Brain microvascular endothelial cell (primary cell): ENCODE data around the gene CRNKL1.

Experiments
- DNase-seq: peaks from one replicate; pipeline ENCODE4 v3.0.0-alpha.2; 2020
- H3K27ac ChIP-seq: fragments of 250-450 bp; sonication (Bioruptor Pico); 2 replicates; pipeline ENCODE4 v1.5.1; 2020; ENCODE audit warnings: mild to moderate bottlenecking, moderate library complexity
- H3K27me3 ChIP-seq: fragments of 250-450 bp; sonication (Bioruptor Pico); replicated peaks from 2 replicates; pipeline ENCODE4 v1.5.1; 2020; ENCODE audit warnings: mild to moderate bottlenecking
- H3K36me3 ChIP-seq: fragments of 250-450 bp; sonication (Bioruptor Pico); replicated peaks from 2 replicates; pipeline ENCODE4 v1.5.1; 2020; ENCODE audit warnings: mild to moderate bottlenecking
- H3K4me3 ChIP-seq: 2 replicates; pipeline ENCODE4 v1.5.1; 2011; ENCODE audit warnings: low read depth, mild to moderate bottlenecking, control low read depth, low read length, moderate library complexity
- CTCF ChIP-seq: IDR thresholded peaks from 2 replicates; pipeline ENCODE4 v1.5.1; 2011; ENCODE audit warnings: low read depth, mild to moderate bottlenecking, moderate library complexity, low read length, control low read depth, inconsistent platforms; ENCODE audit errors: missing control alignments
- in situ Hi-C: cut with HindIII; loops from 2 replicates; pipeline ENCODE4 v1.10.0; 2017; ENCODE audit warnings: low sequenced_read_pairs, low pct_ligation_motif_present

The CRNKL1 gene

DNA sequence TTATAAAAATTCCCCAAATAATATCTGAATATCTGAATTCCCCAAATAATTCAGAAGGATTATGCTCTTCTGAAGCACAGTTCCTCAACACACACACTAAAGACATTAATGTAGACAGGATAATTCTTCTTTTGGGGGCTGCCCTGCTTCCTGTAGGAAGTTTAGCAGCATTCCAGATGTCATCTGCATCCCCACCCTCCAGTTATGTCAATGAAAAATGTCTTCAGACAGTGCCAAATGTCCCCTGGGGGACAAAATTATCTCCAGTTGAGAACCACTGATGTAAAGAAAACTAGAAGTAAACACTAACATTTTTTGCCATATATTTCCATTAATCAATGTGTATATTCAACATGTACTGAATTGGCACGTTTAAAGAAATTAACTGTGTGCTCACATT lies 61.0 kb downstream of the CRNKL1 start:
- no peak for DNase-seq
- TF ChIP-seq CTCF, result no peak

GRCh38 chr20:19990850-19991249 lies 61.4 kb downstream of the CRNKL1 start:
- in situ Hi-C loops, result loop anchor here (25.0 kb wide), 1 partner anchor 304 kb away; no protein-coding TSS in a partner anchor
- no peak for TF ChIP-seq CTCF
- Histone ChIP-seq H3K4me3 (no peak overlapping the region), H3K36me3 (peaks cover 3% of the 10 kb centered on the region), H3K27ac (no peak overlapping the region), H3K27me3 (no peaks in the 10 kb centered on the region)
- no peak for DNase-seq

More for the DNA sequence above, 61.0 kb downstream of the CRNKL1 start:
- in situ Hi-C loops, result loop anchor here (25.0 kb wide), 1 partner anchor 304 kb away; no protein-coding TSS in a partner anchor
- H3K36me3 ChIP-seq, result peaks cover 6% of the 10 kb centered on the region
- no peaks in the 10 kb centered on the region for H3K27me3 ChIP-seq
- no peak overlapping the region for H3K27ac ChIP-seq
- no peak overlapping the region for H3K4me3 ChIP-seq

GRCh38 chr20:19987046-19987445 lies 65.2 kb downstream of the CRNKL1 start:
- Histone ChIP-seq H3K27ac (no peak overlapping the region), H3K4me3 (no peak overlapping the region), H3K36me3 (no peaks in the 10 kb centered on the region), H3K27me3 (no peaks in the 10 kb centered on the region)
- in situ Hi-C loops, result loop anchor here (25.0 kb wide), 1 partner anchor 300 kb away; no protein-coding TSS in a partner anchor
- DNase-seq, result no peak
- no peak for TF ChIP-seq CTCF

DNA sequence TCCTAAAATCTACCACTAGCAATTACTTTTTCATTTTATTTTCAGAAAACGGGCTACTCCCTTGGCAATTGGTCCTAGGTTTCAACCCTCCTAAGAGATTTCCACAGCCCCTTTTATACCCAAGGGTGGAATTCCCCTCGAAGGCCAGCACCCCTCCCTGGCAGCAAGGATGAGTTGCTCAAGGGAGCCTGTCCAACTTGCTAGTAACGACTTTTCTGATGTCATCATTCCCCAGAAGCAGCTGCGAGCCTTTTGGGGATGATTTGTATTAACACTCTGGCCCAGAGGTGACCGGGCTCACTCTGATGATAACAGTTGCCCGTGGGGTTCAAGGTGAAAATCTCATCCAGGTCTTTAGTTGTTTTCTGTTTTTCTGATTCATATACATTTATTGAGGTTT lies 65.8 kb downstream of the CRNKL1 start:
- no peak overlapping the region for H3K4me3 ChIP-seq
- no peaks in the 10 kb centered on the region for H3K36me3 ChIP-seq
- TF ChIP-seq CTCF, result no peak
- no peak overlapping the region for H3K27ac ChIP-seq
- DNase-seq, result no peak
- no peaks in the 10 kb centered on the region for H3K27me3 ChIP-seq
- in situ Hi-C loops, result loop anchor here (25.0 kb wide), 1 partner anchor 299 kb away; no protein-coding TSS in a partner anchor
